B cell (primary cell): ENCODE data around the gene LNP1. TPM values are rescaled to one million over a fixed set of nuclear protein-coding genes. Genes with fewer than 3 reads are reported as not detected.

Source experiments
- ATAC-seq: fragments of 200-7000 bp; cut with Tn5 transposase; one replicate; pipeline ENCODE4 v1.10.0; 2021; ENCODE audit warnings: low read depth, mild to moderate bottlenecking, moderate number of reproducible peaks, moderate library complexity
- CTCF ChIA-PET: fragments of 350-600 bp; sonication (Branson Sonifier 250); formaldehyde crosslinking; loops from one replicate; lab custom pipeline; 2021; ENCODE audit warnings: antibody characterized with exemption, inconsistent platforms; lab: Charles Lee
- POLR2A ChIA-PET: fragments of 350-600 bp; sonication (Branson Sonifier 250); formaldehyde crosslinking; loops from one replicate; lab custom pipeline; 2021; ENCODE audit warnings: antibody characterized with exemption; lab: Charles Lee
- DNase-seq: peaks from one replicate; pipeline ENCODE4 v3.0.0; 2013
- H2AFZ ChIP-seq: 2 replicates; pipeline ENCODE4 v1.6.1; 2012; ENCODE audit warnings: mild to moderate bottlenecking, low read depth, low read length; ENCODE audit not compliant: insufficient read depth, poor library complexity, severe bottlenecking
- H3K27ac ChIP-seq, 2 donors: 1 replicate in 1 of 2; 2 replicates in 1 of 2; pipeline ENCODE4 v1.5.1; 2012 to 2013; ENCODE audit warnings: low read length in 2 of 2, mild to moderate bottlenecking in 2 of 2, moderate library complexity in 1 of 2
- H3K27me3 ChIP-seq, 4 experiments: fragments of 200-600 bp in 1 of 4; sonication (generic) in 1 of 4; replicated peaks in 1 of 4; 1 replicate in 2 of 4; 2 replicates in 2 of 4; pipeline versions ENCODE4 v1.6.1 to v1.7.0; 2013 to 2016; ENCODE audit warnings: low read length in 3 of 4, mild to moderate bottlenecking in 2 of 4, mixed read lengths in 1 of 4, moderate library complexity in 1 of 4; ENCODE audit not compliant: insufficient read depth in 4 of 4, control insufficient read depth in 3 of 4; ENCODE audit errors: control extremely low read depth in 1 of 4
- H3K36me3 ChIP-seq, 2 experiments: replicated peaks in 1 of 2; 1 replicate in 1 of 2; 2 replicates in 1 of 2; pipeline versions ENCODE4 v1.6.1 to v1.7.1; 2013; ENCODE audit warnings: low read length in 1 of 2; ENCODE audit not compliant: insufficient read depth in 2 of 2, control insufficient read depth in 1 of 2; ENCODE audit errors: control extremely low read depth in 1 of 2, extremely low read depth in 1 of 2
- H3K4me1 ChIP-seq, 2 donors: fragments of 200-600 bp in 1 of 2; sonication (generic) in 1 of 2; 1 replicate in 1 of 2; 2 replicates in 1 of 2; pipeline versions ENCODE4 v1.5.1 to v1.6.1; 2013 to 2017; ENCODE audit warnings: low read length in 2 of 2; ENCODE audit not compliant: control insufficient read depth in 2 of 2, insufficient read depth in 2 of 2
- H3K4me2 ChIP-seq: replicated peaks from 2 replicates; pipeline ENCODE3; 2012; ENCODE audit warnings: mild to moderate bottlenecking, low read depth, low read length; ENCODE audit not compliant: poor library complexity, severe bottlenecking
- H3K4me3 ChIP-seq, 5 experiments: fragments of 200-600 bp in 1 of 5; sonication (generic) in 1 of 5; 1 replicate in 3 of 5; 2 replicates in 2 of 5; pipeline versions ENCODE4 v1.5.1 to v1.7.0; 2011 to 2016; ENCODE audit warnings: low read length in 4 of 5, mild to moderate bottlenecking in 4 of 5, low read depth in 2 of 5, control low read depth in 1 of 5, moderate library complexity in 1 of 5; ENCODE audit not compliant: insufficient read depth in 1 of 5; ENCODE audit errors: control extremely low read depth in 1 of 5, extremely low read depth in 1 of 5
- H3K79me2 ChIP-seq: fragments of 200-600 bp; sonication (generic); one replicate; pipeline ENCODE4 v1.6.0; 2016; ENCODE audit warnings: low read length; ENCODE audit not compliant: control insufficient read depth, insufficient read depth
- H3K9ac ChIP-seq: fragments of 200-600 bp; sonication (generic); 2 replicates; pipeline ENCODE4 v1.6.1; 2017; ENCODE audit warnings: mild to moderate bottlenecking, low read length, moderate library complexity
- H3K9me3 ChIP-seq, 3 donors: one replicate each; pipeline versions ENCODE4 v1.6.1 to v1.7.1; 2013; ENCODE audit warnings: low read length in 2 of 3; ENCODE audit not compliant: control insufficient read depth in 2 of 3, insufficient read depth in 1 of 3; ENCODE audit errors: control extremely low read depth in 1 of 3
- H4K20me1 ChIP-seq: 2 replicates; pipeline ENCODE4 v1.6.0; 2012; ENCODE audit warnings: mild to moderate bottlenecking, low read length; ENCODE audit not compliant: insufficient read depth, control insufficient read depth, poor library complexity, severe bottlenecking
- H3K27ac Mint-ChIP-seq: one replicate; pipeline ENCODE4 v1.8.0; 2021; ENCODE audit warnings: mixed read lengths
- H3K27me3 Mint-ChIP-seq: one replicate; pipeline ENCODE4 v1.8.0; 2021; ENCODE audit warnings: mixed read lengths
- H3K4me1 Mint-ChIP-seq: one replicate; pipeline ENCODE4 v1.8.0; 2021; ENCODE audit warnings: mixed read lengths
- H3K4me3 Mint-ChIP-seq: one replicate; pipeline ENCODE4 v1.8.0; 2021; ENCODE audit warnings: mixed read lengths
- H3K9me3 Mint-ChIP-seq: one replicate; pipeline ENCODE4 v1.8.0; 2022; ENCODE audit warnings: mixed read lengths; ENCODE audit not compliant: insufficient read depth
- EZH2 ChIP-seq: IDR thresholded peaks from 2 replicates; pipeline ENCODE4 v1.6.1; 2012; ENCODE audit warnings: borderline replicate concordance, low read depth, mild to moderate bottlenecking, moderate library complexity, low read length; ENCODE audit not compliant: insufficient read depth, poor library complexity, severe bottlenecking
- WGBS: methylation state at CpG from one replicate; pipeline ENCODE4 v1.1.5; 2013; ENCODE audit warnings: missing lambda C conversion rate; ENCODE audit not compliant: insufficient coverage; 5-methylcytosine and 5-hydroxymethylcytosine counted together
- intact Hi-C: fragments of 100-400 bp; cut with micrococcal nuclease; formaldehyde crosslinking; loops from one replicate; pipeline ENCODE4 v1.10.0; 2022
- polyA plus RNA-seq: library from polyadenylated mRNA; depleted of rRNA; stranded (reverse); fragments of >200 nt; gene quantifications from 2 replicates; pipeline ENCODE4 v1.2.3, GENCODE V29; 2012
- total RNA-seq, 2 donors: library from RNA; stranded (reverse); fragments of 120-200 nt in 1 of 2; gene quantifications; 1 replicate in 1 of 2; 2 replicates in 1 of 2; pipeline versions ENCODE4 v1.2.3 to v1.2.4, GENCODE V29; 2013 to 2022
- TF ChIP-seq, protein P1 (sequence below): fragments of 200-600 bp; IDR thresholded peaks from one replicate; pipeline ENCODE4 v1.8.0; 2022; ENCODE audit warnings: antibody characterized with exemption, mild to moderate bottlenecking

The LNP1 gene
- total and polyA plus RNA-seq, 2 donors (not counting 1 experiment from before 2014, with no cell fraction given), result 0.39 to 1.9 TPM

DNA sequence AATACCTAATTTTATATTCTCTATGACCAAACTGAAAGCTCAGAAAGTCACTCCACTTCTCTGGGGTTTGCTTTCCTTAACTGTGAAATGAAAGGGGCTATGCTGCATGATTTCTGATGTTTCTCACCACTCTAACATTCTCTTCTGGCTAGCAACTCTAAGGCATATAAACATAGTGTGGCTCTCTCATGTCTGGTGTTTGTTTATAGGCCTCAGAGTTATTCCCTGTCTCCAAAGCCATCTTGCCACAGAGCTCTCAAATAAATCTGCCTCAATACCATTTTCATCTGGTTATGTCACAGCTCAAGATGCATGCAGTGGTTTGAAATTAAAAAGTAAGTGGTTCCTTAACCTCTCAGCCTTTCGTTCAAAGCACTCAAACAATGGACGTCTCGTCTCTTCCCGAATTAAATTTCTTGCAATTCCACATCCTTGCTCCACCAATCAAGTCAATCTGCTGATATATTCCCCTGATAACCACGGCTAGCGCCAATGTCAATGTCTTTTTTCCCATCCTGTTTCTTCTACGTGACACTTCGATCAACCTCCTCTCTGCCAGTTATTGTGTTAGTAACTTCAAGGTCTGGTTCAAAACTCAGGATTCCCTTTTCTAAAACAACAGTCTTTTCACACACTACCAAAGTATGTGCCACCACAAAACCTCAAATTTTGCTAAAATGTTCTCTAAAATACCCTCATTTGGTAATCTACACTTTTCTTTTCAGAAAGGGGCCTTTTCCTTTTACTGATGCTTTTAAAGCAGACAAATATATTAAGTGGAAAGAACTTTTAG, 16.4 kb upstream of the LNP1 start:
- no peaks in the 10 kb centered on the region for H3K9me3 Mint-ChIP-seq
- DNase-seq (no peak), ATAC-seq (no peak)
- 80% methylated on average over 7 of the region's 8 CpGs for WGBS
- H3K9me3 ChIP-seq, result peaks cover 2 to 9% (median 5%) of the 10 kb centered on the region in 3 donors
- H3K9ac ChIP-seq, result no peak overlapping the region
- intact Hi-C loops, result no loop called here
- no peak overlapping the region for H3K4me3 Mint-ChIP-seq
- H3K27me3 Mint-ChIP-seq, result no peaks in the 10 kb centered on the region
- CTCF ChIA-PET, result no interaction called here
- H3K36me3 ChIP-seq, result peaks cover 4 to 56% of the 10 kb centered on the region in 2 experiments
- no peak overlapping the region for H3K4me3 ChIP-seq
- no peak overlapping the region for H3K27ac Mint-ChIP-seq
- H4K20me1 ChIP-seq, result peaks cover 19% of the 10 kb centered on the region
- peaks cover 32% of the 10 kb centered on the region for H3K79me2 ChIP-seq
- H3K4me1 ChIP-seq, result no peaks in the 10 kb centered on the region
- H3K4me2 ChIP-seq, result no peak overlapping the region
- no peak for TF ChIP-seq EZH2
- TF ChIP-seq, protein P1, sequence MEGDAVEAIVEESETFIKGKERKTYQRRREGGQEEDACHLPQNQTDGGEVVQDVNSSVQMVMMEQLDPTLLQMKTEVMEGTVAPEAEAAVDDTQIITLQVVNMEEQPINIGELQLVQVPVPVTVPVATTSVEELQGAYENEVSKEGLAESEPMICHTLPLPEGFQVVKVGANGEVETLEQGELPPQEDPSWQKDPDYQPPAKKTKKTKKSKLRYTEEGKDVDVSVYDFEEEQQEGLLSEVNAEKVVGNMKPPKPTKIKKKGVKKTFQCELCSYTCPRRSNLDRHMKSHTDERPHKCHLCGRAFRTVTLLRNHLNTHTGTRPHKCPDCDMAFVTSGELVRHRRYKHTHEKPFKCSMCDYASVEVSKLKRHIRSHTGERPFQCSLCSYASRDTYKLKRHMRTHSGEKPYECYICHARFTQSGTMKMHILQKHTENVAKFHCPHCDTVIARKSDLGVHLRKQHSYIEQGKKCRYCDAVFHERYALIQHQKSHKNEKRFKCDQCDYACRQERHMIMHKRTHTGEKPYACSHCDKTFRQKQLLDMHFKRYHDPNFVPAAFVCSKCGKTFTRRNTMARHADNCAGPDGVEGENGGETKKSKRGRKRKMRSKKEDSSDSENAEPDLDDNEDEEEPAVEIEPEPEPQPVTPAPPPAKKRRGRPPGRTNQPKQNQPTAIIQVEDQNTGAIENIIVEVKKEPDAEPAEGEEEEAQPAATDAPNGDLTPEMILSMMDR, result no peak
- peaks cover 2% of the 10 kb centered on the region for H3K4me1 Mint-ChIP-seq
- H2AFZ ChIP-seq, result no peak overlapping the region
- POLR2A ChIA-PET, result no interaction called here
- no peaks in the 10 kb centered on the region for H3K27me3 ChIP-seq
- no peak overlapping the region for H3K27ac ChIP-seq

DNA sequence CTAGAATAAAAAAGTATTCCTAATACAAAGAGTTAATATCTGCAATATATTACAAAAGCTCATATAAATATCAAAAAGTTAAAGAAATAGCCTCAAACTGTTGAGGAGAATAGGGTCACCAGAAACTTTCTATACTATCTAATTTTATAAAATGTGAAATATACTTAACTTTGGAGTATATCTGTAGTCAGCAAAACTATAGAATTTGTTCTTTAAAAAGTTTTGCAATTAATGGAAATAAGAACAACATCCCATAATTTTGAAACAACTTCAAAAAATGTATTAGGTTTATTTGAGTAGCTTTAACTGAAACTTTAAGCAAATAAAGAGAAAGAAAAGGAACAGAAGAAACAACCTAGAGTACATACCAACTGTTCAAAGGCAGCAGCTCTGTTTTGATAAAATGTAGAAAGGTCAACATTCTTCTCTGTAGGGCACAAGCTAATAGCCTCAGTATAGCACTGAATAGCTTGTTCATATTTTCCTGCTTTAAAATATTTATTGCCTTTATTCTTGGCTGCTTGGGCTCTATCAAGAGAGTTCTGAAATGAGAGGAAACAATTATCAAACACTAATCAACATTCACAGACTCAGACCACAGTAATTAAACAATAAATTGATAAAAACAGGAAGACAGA, 14.8 kb upstream of the LNP1 start:
- DNase-seq (no peak), ATAC-seq (no peak)
- Histone ChIP-seq H2AFZ (no peak overlapping the region), H3K79me2 (peaks cover 44% of the 10 kb centered on the region), H3K27me3 (no peaks in the 10 kb centered on the region), H3K4me1 (no peaks in the 10 kb centered on the region), H3K9me3 (peaks cover 2 to 9% (median 5%) of the 10 kb centered on the region in 3 donors), H4K20me1 (peaks cover 19% of the 10 kb centered on the region), H3K4me3 (no peak overlapping the region), H3K27ac (no peak overlapping the region), H3K36me3 (peaks cover 2 to 43% of the 10 kb centered on the region in 2 experiments), H3K4me2 (no peak overlapping the region), H3K9ac (no peak overlapping the region)
- H3K4me1 Mint-ChIP-seq, result peaks cover 2% of the 10 kb centered on the region
- H3K27ac Mint-ChIP-seq, result no peak overlapping the region
- no peaks in the 10 kb centered on the region for H3K9me3 Mint-ChIP-seq
- H3K27me3 Mint-ChIP-seq, result no peaks in the 10 kb centered on the region
- POLR2A ChIA-PET, result no interaction called here
- intact Hi-C loops, result no loop called here
- no peak for TF ChIP-seq EZH2
- TF ChIP-seq, protein P1, result no peak
- CTCF ChIA-PET, result no interaction called here
- no peak overlapping the region for H3K4me3 Mint-ChIP-seq
